HUES64 (cell line): ENCODE results near the gene DDX21.

Experiments used
- H3K27ac ChIP-seq: 2 replicates; pipeline ENCODE4 v1.7.0; 2013; ENCODE audit warnings: low read depth, low read length, inconsistent platforms
- H3K27me3 ChIP-seq: 2 replicates; pipeline ENCODE4 v1.6.1; 2013; ENCODE audit warnings: mild to moderate bottlenecking, low read length; ENCODE audit not compliant: insufficient read depth
- H3K36me3 ChIP-seq: 2 replicates; pipeline ENCODE4 v1.6.1; 2013; ENCODE audit warnings: mild to moderate bottlenecking, low read length; ENCODE audit not compliant: insufficient read depth
- H3K4me1 ChIP-seq: 2 replicates; pipeline ENCODE4 v1.6.1; 2013; ENCODE audit warnings: mild to moderate bottlenecking, low read length, moderate library complexity; ENCODE audit not compliant: insufficient read depth
- H3K4me3 ChIP-seq: 2 replicates; pipeline ENCODE4 v1.5.1; 2013; ENCODE audit warnings: mild to moderate bottlenecking, low read length, moderate library complexity
- H3K9ac ChIP-seq: 2 replicates; pipeline ENCODE4 v1.6.1; 2013; ENCODE audit warnings: mild to moderate bottlenecking, low read depth, low read length
- H3K9me3 ChIP-seq: 2 replicates; pipeline ENCODE4 v1.6.1; 2013; ENCODE audit warnings: low read depth, low read length; ENCODE audit not compliant: insufficient read depth
- WGBS: fragments of 150-250, 120-280 bp; methylation state at CpG from one replicate; pipeline ENCODE4 v1.1.7; 2013; ENCODE audit warnings: missing lambda C conversion rate; 5-methylcytosine and 5-hydroxymethylcytosine counted together

Gene DDX21

GRCh38 chr10:69014171-69014570 is 58.2 kb downstream of the DDX21 start:
- no peak overlapping the region for H3K27ac ChIP-seq
- H3K36me3 ChIP-seq: peaks cover 72% of the 10 kb centered on the region

GRCh38 chr10:69018613-69019012 is 62.6 kb downstream of the DDX21 start:
- Histone ChIP-seq H3K27me3 (no peaks in the 10 kb centered on the region), H3K4me3 (no peak overlapping the region), H3K9ac (no peak overlapping the region), H3K4me1 (no peaks in the 10 kb centered on the region), H3K36me3 (peaks cover 30% of the 10 kb centered on the region), H3K27ac (no peak overlapping the region), H3K9me3 (no peaks in the 10 kb centered on the region)
- WGBS: 90% methylated on average over 3 of the region's 3 CpGs

More at GRCh38 chr10:69014171-69014570, 58.2 kb downstream of the DDX21 start:
- 96% methylated on average over 1 of the region's 1 CpG for WGBS
- Histone ChIP-seq H3K9ac (no peak overlapping the region), H3K4me1 (no peaks in the 10 kb centered on the region), H3K27me3 (no peaks in the 10 kb centered on the region), H3K4me3 (no peak overlapping the region), H3K9me3 (no peaks in the 10 kb centered on the region)

- Histone ChIP-seq H3K9me3 (no peaks in the 10 kb centered on the region), H3K4me3 (no peak overlapping the region), H3K4me1 (no peaks in the 10 kb centered on the region), H3K27me3 (no peaks in the 10 kb centered on the region), H3K9ac (no peak overlapping the region), H3K36me3 (no peaks in the 10 kb centered on the region), H3K27ac (no peak overlapping the region)
- 95% methylated on average over 19 of the region's 19 CpGs for WGBS
These were observed 66.6 kb downstream of the DDX21 start for GRCh38 chr10:69022611-69023010.

GRCh38 chr10:69025370-69025896 is 69.5 kb downstream of the DDX21 start:
- Histone ChIP-seq H3K4me3 (no peak overlapping the region), H3K4me1 (no peaks in the 10 kb centered on the region)
- 88% methylated on average over 4 of the region's 4 CpGs for WGBS

GRCh38 chr10:69033256-69033655 is 77.3 kb downstream of the DDX21 start:
- Histone ChIP-seq H3K36me3 (no peaks in the 10 kb centered on the region), H3K4me3 (no peak overlapping the region), H3K9me3 (peaks cover 18% of the 10 kb centered on the region), H3K4me1 (no peaks in the 10 kb centered on the region), H3K9ac (no peak overlapping the region), H3K27ac (no peak overlapping the region), H3K27me3 (no peaks in the 10 kb centered on the region)
- WGBS: 97% methylated on average over 2 of the region's 4 CpGs

More at GRCh38 chr10:69025370-69025896, 69.5 kb downstream of the DDX21 start:
- Histone ChIP-seq H3K36me3 (no peaks in the 10 kb centered on the region), H3K9ac (no peak overlapping the region), H3K27me3 (no peaks in the 10 kb centered on the region), H3K27ac (no peak overlapping the region), H3K9me3 (peaks cover 12% of the 10 kb centered on the region)
